GM15510 (cell line): ENCODE measurements around the gene KIRREL3.

ENCODE experiments used
- POLR2A ChIP-seq: IDR thresholded peaks from 3 replicates; pipeline ENCODE4 v1.6.1; 2011; ENCODE audit warnings: borderline replicate concordance; ENCODE audit not compliant: insufficient read length; ENCODE audit errors: extremely low read depth

KIRREL3 gene

GRCh38 chr11:127000291-127000968 is at the start of gene KIRREL3:
Gene KIRREL3 (minus strand): TSS chr11:127000770.
- no peak for TF ChIP-seq POLR2A

GRCh38 chr11:127050186-127050585 is 49.6 kb upstream of the KIRREL3 start:
- TF ChIP-seq POLR2A = no peak

- TF ChIP-seq POLR2A = no peak
Observed at GRCh38 chr11:127049486-127049885, 48.9 kb upstream of the KIRREL3 start.

GRCh38 chr11:127044535-127044934 is 44.0 kb upstream of the KIRREL3 start:
- TF ChIP-seq POLR2A = no peak

- no peak for TF ChIP-seq POLR2A
Observed at GRCh38 chr11:127042445-127042844, 41.9 kb upstream of the KIRREL3 start.

GRCh38 chr11:127039591-127039990 is 39.0 kb upstream of the KIRREL3 start:
- TF ChIP-seq POLR2A = no peak

GRCh38 chr11:127037596-127037995 is 37.0 kb upstream of the KIRREL3 start:
- no peak for TF ChIP-seq POLR2A

GRCh38 chr11:127037001-127037400 is 36.4 kb upstream of the KIRREL3 start:
- TF ChIP-seq POLR2A = no peak

- TF ChIP-seq POLR2A = no peak
Observed at GRCh38 chr11:127035824-127036223, 35.3 kb upstream of the KIRREL3 start.

GRCh38 chr11:127034973-127035372 is 34.4 kb upstream of the KIRREL3 start:
- TF ChIP-seq POLR2A = no peak

- TF ChIP-seq POLR2A = no peak
Observed at GRCh38 chr11:127028648-127029047, 28.1 kb upstream of the KIRREL3 start.

GRCh38 chr11:127027789-127028188 is 27.2 kb upstream of the KIRREL3 start:
- no peak for TF ChIP-seq POLR2A

- no peak for TF ChIP-seq POLR2A
Observed at GRCh38 chr11:127027000-127027399, 26.4 kb upstream of the KIRREL3 start.

GRCh38 chr11:127023991-127024390 is 23.4 kb upstream of the KIRREL3 start:
- TF ChIP-seq POLR2A = no peak

- TF ChIP-seq POLR2A = no peak
Observed at GRCh38 chr11:127018683-127019279, 18.2 kb upstream of the KIRREL3 start.

- no peak for TF ChIP-seq POLR2A
Observed at GRCh38 chr11:127017482-127017881, 16.9 kb upstream of the KIRREL3 start.

- TF ChIP-seq POLR2A = no peak
Observed at GRCh38 chr11:127013550-127013949, 13.0 kb upstream of the KIRREL3 start.

- TF ChIP-seq POLR2A = no peak
Observed at GRCh38 chr11:127006311-127006710, 5.7 kb upstream of the KIRREL3 start.
